Activated naive CD4-positive, alpha-beta T cell treated with anti-CD3 and anti-CD28 coated beads, Interleukin-2, amount 50 U/mL, for 72 hours (primary cell): ENCODE measurements around the gene WASHC4. TPM values are rescaled to one million over a fixed set of nuclear protein-coding genes. Genes with fewer than 3 reads are reported as not detected.
"Not testable (repeated sequence)": the region's sequence is repeated elsewhere in the genome, so short reads cannot be mapped to it uniquely, and the experiment has no call there.

Experiments
- ATAC-seq, 2 donors: fragments of 150-1000 bp; cut with Tn5 transposase; 2 replicates each; pipeline ENCODE4 v1.10.0; 2021; ENCODE audit warnings: mild to moderate bottlenecking in 2 of 2, moderate library complexity in 2 of 2
- DNase-seq, 2 donors: peaks; one replicate each; pipeline ENCODE4 v3.0.0; 2021 to 2022; ENCODE audit warnings: low spot score in 2 of 2
- H3K27ac Mint-ChIP-seq, 2 donors: one replicate each; pipeline ENCODE4 v1.8.0; 2022; ENCODE audit warnings: mild to moderate bottlenecking in 2 of 2, mixed read lengths in 2 of 2
- H3K36me3 Mint-ChIP-seq, 2 donors: one replicate each; pipeline ENCODE4 v1.8.0; 2022; ENCODE audit warnings: mixed read lengths in 2 of 2
- H3K9me3 Mint-ChIP-seq, 2 donors: one replicate each; pipeline ENCODE4 v1.8.0; 2022; ENCODE audit warnings: mixed read lengths in 2 of 2
- total RNA-seq, 2 donors: library from RNA; stranded (reverse); gene quantifications; one replicate each; pipeline ENCODE4 v1.2.3, GENCODE V29; 2022

The WASHC4 gene
- total RNA-seq, 2 donors from 2014 or later, result 30.5 to 41.2 TPM

DNA sequence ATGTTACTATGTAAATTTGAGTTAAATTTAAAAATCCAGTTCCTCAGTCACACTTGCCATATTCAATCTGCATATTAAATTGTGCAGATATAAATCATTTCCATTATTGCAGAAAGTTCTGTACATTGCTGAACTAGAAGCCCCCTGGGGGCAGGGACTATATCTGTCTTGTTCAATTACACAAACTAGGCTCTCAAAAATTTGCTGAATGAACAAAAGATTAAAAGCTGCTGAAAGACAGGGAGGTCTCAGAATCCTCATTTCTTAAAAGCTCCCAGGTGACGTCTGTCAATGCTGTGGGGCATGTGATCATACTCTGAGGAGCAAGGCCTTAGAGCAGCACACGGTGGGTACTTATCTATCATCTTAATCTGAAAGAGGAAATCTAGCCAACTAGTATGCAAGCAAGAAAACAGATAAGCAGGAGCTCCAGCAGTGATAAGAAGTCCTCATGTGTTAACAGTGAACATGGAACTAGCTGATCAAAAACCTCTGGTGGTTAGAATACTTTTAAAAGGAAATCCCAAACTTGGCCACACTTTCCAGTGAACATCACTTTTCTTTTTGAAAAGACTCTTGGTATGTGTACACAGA, 68.0 kb downstream of the WASHC4 start:
- Mint-ChIP-seq H3K27ac (peak overlapping the region in 1 of 2 donors; percentile 39), H3K9me3 (no peaks in the 10 kb centered on the region), H3K36me3 (peaks cover 2 to 15% of the 10 kb centered on the region in 2 donors)
- ATAC-seq, result no peak
- no peak for DNase-seq

DNA sequence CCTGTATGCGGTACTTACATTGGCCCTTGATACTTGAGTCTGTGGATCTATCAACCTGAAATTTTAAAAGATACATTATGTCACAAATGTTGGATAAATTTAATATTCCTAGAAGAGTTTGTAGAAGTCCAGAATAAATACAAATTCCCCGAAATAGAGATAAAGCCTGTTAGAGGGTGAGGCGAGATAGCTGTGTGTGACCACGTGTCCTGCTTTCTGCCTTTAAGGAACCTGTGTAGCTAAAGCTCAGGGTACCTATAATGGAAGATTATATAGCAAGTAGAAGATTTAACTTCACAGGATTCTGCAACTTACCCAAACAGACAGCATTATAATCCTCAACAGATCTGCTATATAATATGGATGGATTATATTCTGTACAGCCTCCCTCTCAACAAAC, 69.7 kb downstream of the WASHC4 start:
- peaks cover 0 to 5% of the 10 kb centered on the region in 2 donors for H3K9me3 Mint-ChIP-seq
- no peak for DNase-seq
- no peak for ATAC-seq
- no peak overlapping the region for H3K27ac Mint-ChIP-seq
- peaks cover 19 to 30% of the 10 kb centered on the region in 2 donors for H3K36me3 Mint-ChIP-seq

DNA sequence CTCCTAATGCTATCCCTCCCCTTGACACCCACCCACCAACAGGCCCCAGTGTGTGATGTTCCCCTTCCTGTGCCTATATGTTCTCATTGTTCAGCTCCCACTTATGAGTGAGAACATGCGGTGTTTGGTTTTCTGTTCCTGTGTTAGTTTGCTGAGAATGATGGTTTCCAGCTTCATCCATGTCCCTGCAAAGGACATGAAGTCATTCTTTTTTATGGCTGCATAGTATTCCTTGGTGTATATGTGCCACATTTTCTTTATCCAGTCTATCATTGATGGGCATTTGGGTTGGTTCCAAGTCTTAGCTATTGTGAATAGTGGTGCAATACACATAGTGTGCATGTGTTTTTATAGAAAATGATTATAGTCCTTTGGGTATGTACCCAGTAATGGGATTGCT, 71.6 kb downstream of the WASHC4 start:
- not testable (repeated sequence) for DNase-seq, ATAC-seq, H3K27ac Mint-ChIP-seq, H3K9me3 Mint-ChIP-seq
- peaks cover 38 to 49% of the 10 kb centered on the region in 2 donors for H3K36me3 Mint-ChIP-seq

DNA sequence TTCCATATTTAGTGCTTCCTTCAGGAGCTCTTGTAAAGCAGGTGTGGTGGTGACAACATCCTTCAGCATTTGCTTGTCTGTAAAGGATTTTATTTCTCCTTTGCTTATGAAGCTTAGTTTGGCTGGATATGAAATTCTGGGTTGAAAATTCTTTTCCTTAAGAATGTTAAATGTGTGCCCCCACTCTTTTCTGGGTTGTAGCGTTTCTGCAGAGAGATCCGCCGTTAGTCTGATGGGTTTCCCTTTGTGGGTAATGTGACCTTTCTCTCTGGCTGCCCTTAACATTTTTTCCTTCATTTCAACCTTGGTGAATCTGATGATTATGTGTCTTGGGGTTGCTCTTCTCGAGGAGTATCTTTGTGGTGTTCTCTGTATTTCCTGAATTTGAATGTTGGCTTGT, 75.9 kb downstream of the WASHC4 start:
- H3K9me3 Mint-ChIP-seq, ATAC-seq, DNase-seq: not testable (repeated sequence)
- Mint-ChIP-seq H3K27ac (peak overlapping the region in 1 of 2 donors; percentile 15), H3K36me3 (peaks cover 54 to 69% of the 10 kb centered on the region in 2 donors)

DNA sequence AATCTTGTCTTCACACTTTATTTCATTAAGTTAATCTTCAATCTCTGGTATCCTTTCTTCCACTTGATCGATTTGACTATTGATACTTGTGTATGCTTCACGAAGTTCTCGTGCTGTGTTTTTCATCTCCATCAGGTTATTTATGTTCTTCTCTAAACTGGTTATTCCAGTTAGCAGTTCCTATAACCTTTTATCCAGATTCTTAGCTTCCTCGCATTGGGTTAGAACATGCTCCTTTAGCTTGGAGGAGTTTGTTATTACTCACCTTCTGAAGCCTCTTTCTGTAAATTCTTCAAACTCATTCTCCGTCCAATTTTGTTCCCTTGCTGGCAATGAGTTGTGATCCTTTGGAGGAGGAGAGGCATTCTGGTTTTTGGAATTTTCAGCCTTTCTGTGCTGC, 76.4 kb downstream of the WASHC4 start:
- peak overlapping the region in 1 of 2 donors; percentile 15 for H3K27ac Mint-ChIP-seq

DNA sequence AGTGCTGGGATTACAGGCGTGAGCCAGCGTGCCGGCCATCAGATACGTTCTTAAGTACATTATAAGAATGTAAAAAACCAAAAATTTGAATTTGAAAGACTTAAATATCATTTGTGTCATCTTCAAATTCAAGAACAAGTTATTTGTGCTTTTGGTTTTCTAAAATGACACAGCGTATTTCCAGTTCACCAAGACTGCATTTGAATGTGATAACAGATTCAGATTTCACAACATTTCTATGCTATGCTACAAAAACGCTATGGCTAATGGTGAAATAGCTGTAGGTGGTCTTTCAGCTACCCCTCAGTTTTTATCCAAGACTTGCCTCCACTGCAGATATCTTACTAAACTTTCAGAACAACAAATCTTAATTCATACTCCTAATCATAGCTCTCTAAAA, 81.8 kb downstream of the WASHC4 start:
- DNase-seq (no peak), ATAC-seq (no peak)
- Mint-ChIP-seq H3K27ac (peak overlapping the region in 1 of 2 donors; percentile 32), H3K36me3 (peaks cover 14 to 31% of the 10 kb centered on the region in 2 donors), H3K9me3 (no peaks in the 10 kb centered on the region)

More for the DNA sequence above, 76.4 kb downstream of the WASHC4 start:
- DNase-seq, H3K9me3 Mint-ChIP-seq, ATAC-seq: not testable (repeated sequence)
- H3K36me3 Mint-ChIP-seq, result peaks cover 54 to 72% of the 10 kb centered on the region in 2 donors

DNA sequence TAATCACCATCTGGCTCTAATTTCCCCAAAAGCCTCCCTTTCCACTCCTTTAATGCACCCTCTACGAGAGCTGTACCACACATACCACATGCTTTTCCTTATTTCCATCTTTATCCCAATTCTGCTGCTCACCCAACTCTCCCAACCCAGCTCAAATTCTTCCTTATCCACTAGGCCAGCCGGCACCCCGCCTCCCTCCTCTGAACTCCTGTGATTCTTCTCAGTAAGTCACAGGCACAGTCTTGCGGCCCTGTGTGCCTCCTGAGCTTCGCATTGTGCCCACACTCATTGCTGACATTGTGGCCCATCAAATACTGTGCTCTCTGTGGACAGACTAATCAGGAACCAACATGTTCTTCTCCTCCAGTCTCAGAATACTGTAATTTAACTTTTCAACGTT, 83.0 kb downstream of the WASHC4 start:
- ATAC-seq (no peak), DNase-seq (no peak)
- Mint-ChIP-seq H3K27ac (peak overlapping the region; percentile 9 to 34), H3K36me3 (peaks cover 6 to 24% of the 10 kb centered on the region in 2 donors), H3K9me3 (no peaks in the 10 kb centered on the region)

DNA sequence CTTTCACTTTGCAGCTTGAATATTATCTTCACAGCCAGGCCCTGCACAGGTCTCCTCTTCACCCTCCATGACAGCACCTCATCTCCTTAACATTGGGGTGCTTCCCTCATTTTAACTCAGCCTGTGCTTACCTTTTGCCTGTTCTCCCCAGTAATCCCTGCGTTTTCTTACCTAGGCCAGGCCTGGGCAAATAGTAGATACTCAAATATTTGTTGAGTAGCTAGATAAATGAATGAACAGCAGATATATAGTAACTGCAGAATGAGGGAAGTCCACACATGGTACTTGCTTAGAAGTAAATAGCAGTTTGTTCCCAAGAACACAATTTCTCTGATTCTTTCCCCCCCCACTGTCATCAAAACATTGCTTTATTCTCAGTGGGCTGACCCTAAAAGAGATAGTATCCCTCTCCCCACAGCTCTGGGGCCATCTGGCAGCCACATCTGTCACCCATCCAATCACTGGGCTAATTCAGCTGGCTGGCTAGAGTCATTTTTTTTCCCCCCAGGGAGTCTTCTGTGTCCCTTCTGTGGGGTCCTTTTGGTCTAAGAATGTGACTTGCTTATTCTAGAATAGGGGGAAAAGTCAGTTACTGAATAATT, 85.2 kb downstream of the WASHC4 start:
- ATAC-seq, result no peak
- Mint-ChIP-seq H3K27ac (peak overlapping the region in 1 of 2 donors; percentile 12), H3K36me3 (peaks cover 0 to 17% of the 10 kb centered on the region in 2 donors)

DNA sequence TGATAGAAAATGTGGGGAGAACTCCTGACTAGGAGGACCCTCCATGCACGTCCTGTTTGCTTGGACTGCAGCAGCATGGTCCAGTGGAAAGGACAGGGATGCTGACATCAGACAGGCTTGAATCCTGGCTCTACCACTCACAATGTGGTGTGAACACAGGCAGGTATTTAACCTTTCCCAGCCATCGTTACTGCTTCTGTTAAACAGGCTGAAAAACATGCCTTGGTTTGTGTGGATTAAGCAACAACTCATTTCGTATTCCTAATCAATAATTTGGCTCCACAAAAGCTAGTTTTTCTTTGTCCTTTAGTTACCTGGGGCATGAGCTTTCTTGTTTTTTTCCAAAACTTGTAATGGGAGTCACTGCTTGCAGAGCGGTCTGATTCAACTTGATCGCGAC, 87.4 kb downstream of the WASHC4 start:
- H3K27ac Mint-ChIP-seq, result no peak overlapping the region
- H3K36me3 Mint-ChIP-seq, result peaks cover 0 to 10% of the 10 kb centered on the region in 2 donors
- ATAC-seq, result no peak
- no peak for DNase-seq
- no peaks in the 10 kb centered on the region for H3K9me3 Mint-ChIP-seq

More for the DNA sequence above, 85.2 kb downstream of the WASHC4 start:
- no peak for DNase-seq
- no peaks in the 10 kb centered on the region for H3K9me3 Mint-ChIP-seq

DNA sequence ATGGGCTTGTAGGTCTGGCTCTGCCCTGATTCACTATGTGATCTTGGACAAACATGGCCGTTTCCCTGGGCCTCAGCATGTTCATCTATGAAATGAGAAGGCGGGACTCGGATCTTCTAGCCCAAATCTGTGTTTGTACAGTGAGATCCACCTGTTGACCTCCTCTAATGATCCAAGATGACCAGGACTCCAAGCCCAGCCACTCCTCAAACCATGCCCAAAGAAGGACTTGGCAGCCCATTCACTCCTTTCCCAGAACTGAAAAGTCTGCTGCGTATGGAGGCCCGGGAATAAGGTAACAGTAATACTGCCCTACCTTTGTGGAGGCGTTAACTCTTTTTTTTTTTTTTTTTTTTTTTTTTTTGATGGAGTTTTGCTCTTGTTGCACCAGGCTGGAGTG, 88.6 kb downstream of the WASHC4 start:
- no peak for DNase-seq
- ATAC-seq, result no peak
- Mint-ChIP-seq H3K9me3 (no peaks in the 10 kb centered on the region), H3K27ac (no peak overlapping the region), H3K36me3 (peaks cover 0 to 10% of the 10 kb centered on the region in 2 donors)

DNA sequence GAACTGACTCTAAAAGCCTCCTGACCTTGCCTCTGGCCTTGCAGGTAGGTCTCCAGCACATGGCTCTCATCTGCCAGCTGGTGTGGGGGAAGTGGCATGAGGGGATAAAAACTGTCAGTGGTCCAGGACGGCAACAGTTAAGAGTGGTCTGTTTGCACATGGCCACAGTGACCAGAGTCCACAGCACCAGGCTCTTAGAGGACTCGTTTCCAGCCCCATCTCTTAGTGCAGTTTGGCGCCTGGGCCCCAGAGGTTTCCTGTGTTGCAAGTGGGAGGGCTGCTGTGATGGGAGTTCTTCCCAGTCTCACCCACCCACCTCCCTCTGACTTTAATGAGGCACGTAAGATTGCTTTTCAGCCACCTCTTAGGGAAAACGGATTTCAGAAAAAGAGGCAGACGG, 91.4 kb downstream of the WASHC4 start:
- DNase-seq (no peak), ATAC-seq (no peak)
- Mint-ChIP-seq H3K36me3 (no peaks in the 10 kb centered on the region), H3K27ac (no peak overlapping the region), H3K9me3 (no peaks in the 10 kb centered on the region)

DNA sequence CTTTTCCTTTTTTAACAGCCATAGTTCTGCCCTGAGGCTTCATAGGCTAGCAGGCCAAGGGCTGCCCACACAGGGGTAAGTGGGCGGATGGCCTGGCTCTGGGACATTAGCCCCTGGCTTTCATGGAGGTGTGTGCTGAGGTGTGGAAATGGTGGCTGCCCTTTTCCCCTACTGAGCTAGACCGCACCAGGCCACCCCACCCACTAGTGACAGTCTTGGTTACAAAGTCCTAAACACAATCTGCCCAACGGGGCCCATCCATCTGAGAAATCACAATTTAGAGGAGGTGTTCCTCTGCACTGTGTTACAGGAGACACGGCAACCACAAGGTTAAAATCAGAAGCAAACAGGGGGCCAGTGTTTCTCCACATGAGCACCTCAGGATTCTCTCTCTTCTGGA, 92.9 kb downstream of the WASHC4 start:
- H3K36me3 Mint-ChIP-seq, result no peaks in the 10 kb centered on the region
- H3K9me3 Mint-ChIP-seq, result no peaks in the 10 kb centered on the region
- DNase-seq (no peak), ATAC-seq (no peak)
- H3K27ac Mint-ChIP-seq, result peak overlapping the region in 1 of 2 donors; percentile 72

DNA sequence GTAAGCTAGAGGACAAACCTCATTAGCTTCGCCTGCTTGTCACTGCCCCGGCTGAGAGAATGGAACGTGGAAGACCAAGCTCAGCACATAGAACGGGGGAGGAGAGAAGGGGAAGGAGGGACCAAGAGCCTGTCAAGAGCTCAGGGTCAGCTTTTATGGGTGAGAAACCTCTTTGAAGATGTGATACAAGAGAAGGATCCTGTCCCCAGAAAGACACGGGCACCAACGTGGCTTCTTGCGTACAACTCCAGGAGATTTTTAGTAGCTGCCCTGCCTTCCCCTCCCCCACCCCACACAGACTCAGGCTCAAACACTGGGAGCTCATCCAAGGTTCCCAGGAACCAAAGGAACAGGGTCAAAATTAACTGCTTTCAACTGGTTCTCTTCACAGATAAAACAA, 93.8 kb downstream of the WASHC4 start:
- ATAC-seq (no peak), DNase-seq (no peak)
- Mint-ChIP-seq H3K36me3 (peaks cover 0 to under 1% of the 10 kb centered on the region in 2 donors), H3K27ac (peak overlapping the region; percentile 57 to 82), H3K9me3 (no peaks in the 10 kb centered on the region)

DNA sequence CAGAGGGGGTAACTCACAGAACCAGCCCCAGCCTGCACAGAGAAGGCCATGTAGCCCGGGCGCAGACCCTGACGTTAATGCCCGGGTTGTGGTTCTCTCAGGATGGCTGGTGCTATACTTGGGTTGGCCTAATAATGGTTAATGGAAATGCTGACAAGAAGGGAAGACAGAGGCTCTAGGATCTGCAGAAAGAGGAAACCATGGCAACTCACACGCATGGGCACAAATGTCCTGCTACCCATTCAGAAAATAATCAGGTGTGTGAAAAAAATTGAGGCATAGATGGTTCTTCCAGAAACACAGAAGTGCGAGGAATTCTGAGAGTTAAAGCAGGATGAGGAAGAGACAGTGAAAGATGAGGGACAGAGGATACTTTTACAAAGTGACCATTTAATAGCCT, 94.7 kb downstream of the WASHC4 start:
- ATAC-seq (no peak), DNase-seq (no peak)
- Mint-ChIP-seq H3K27ac (peak overlapping the region in 1 of 2 donors; percentile 47), H3K9me3 (no peaks in the 10 kb centered on the region), H3K36me3 (peaks cover 0 to 9% of the 10 kb centered on the region in 2 donors)

DNA sequence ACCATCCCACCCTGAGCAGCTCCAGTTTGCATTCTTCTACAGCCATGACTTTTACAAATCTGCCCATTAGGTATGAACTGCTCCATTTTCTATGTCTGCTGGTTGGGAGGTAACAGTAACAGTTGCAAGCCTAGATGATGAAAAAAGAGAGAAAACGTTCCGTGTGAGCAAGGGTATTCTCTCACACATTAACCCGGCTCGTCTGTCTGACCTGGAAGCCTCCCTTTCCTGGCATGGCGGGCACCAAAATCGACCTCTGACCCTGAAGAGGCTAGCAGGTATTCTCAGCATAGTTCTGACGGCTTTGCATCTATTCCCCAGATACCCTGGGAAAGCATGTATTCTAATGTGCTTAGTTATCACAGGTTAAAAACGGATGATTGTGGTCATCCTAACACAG, 96.6 kb downstream of the WASHC4 start:
- ATAC-seq (no peak), DNase-seq (no peak)
- H3K36me3 Mint-ChIP-seq, result peaks cover 0 to 11% of the 10 kb centered on the region in 2 donors
- H3K9me3 Mint-ChIP-seq, result no peaks in the 10 kb centered on the region
- H3K27ac Mint-ChIP-seq, result peak overlapping the region in 1 of 2 donors; percentile 79

DNA sequence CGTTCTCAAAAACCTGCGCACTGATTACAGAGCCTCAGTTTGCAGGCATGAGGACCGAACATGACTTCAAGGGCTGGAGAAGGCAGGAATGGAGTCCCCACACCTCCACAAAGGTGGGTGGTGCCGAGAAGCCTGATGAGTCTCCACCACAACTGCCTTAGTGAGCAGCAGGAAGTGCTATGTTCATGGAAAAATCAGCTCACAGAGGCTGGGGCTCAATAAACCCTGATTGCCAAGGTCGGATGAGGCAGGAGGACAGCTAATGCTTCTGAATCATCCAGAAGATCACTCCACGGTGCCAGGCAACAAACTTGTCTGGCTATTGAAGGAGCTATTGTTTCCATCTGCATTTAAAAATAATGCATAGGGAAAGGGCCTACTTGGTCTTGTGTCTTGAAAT, 97.4 kb downstream of the WASHC4 start:
- peak; percentile 83 to 90 for ATAC-seq
- DNase-seq, result peak in 1 of 2 donors; percentile 59

DNA sequence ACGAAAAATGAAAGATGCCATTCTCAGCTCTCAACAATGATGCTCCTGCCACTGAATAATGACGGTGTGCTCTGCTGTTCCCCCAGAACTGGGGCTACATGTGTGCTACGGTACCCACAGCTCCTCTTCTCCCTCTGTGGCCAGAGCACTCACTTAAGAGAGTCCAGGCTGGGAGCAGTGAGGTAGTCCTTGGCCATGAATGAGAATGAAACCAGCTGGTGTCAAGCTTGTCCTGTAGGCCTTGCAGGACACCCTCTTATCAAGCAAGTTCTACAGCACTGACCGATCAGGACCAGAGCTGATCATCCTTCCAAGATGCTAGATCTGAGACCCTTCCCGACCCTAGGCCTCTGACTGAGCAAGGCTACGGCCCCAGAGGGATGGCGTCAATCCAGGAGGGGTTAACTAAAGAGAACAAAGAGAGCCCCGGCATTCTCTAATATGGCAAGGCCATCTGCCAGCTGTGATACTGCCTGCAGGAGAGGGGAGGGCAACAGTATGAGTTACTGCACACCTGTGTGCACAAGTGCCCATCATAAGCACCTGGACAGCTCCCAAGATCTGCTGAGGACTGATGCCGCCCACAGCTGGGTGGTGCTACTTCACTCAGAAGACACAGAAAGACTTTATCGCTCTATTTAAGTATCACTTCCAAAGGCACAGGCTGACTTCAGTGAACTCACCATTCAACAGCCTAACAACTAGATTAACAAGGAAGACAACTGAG, 98.0 kb downstream of the WASHC4 start:
- DNase-seq (no peak), ATAC-seq (peak in 1 of 2 donors; percentile 30)
- peaks cover 0 to 11% of the 10 kb centered on the region in 2 donors for H3K36me3 Mint-ChIP-seq
- no peaks in the 10 kb centered on the region for H3K9me3 Mint-ChIP-seq
- H3K27ac Mint-ChIP-seq, result peak overlapping the region in 1 of 2 donors; percentile 79

More for the DNA sequence above, 97.4 kb downstream of the WASHC4 start:
- peak overlapping the region; percentile 79 to 83 for H3K27ac Mint-ChIP-seq
- H3K36me3 Mint-ChIP-seq, result peaks cover 0 to 11% of the 10 kb centered on the region in 2 donors
- no peaks in the 10 kb centered on the region for H3K9me3 Mint-ChIP-seq
